Skeletal muscle tissue (tissue), 4 donors: ENCODE measurements around the gene STAG1. TPM values are rescaled to one million over a fixed set of nuclear protein-coding genes. Genes with fewer than 3 reads are reported as not detected.
"Not testable (repeated sequence)": the region's sequence is repeated elsewhere in the genome, so short reads cannot be mapped to it uniquely, and the experiment has no call there.

Experiments
- H3K27ac ChIP-seq: one replicate; pipeline ENCODE4 v1.7.0; 2013; ENCODE audit warnings: mild to moderate bottlenecking, low read depth, low read length, inconsistent platforms
- H3K27me3 ChIP-seq, 3 donors: one replicate each; pipeline ENCODE4 v1.7.0; 2013; ENCODE audit warnings: low read length in 3 of 3; ENCODE audit not compliant: control insufficient read depth in 3 of 3, insufficient read depth in 3 of 3
- H3K36me3 ChIP-seq, 3 donors: one replicate each; pipeline ENCODE4 v1.7.0; 2013; ENCODE audit warnings: low read length in 3 of 3; ENCODE audit not compliant: control insufficient read depth in 3 of 3, insufficient read depth in 3 of 3
- H3K4me1 ChIP-seq, 3 donors: one replicate each; pipeline ENCODE4 v1.7.0; 2013; ENCODE audit warnings: low read length in 3 of 3, mild to moderate bottlenecking in 3 of 3; ENCODE audit not compliant: control insufficient read depth in 3 of 3, insufficient read depth in 3 of 3
- H3K4me3 ChIP-seq, 3 donors: one replicate each; pipeline ENCODE4 v1.7.0; 2013; ENCODE audit warnings: low read length in 3 of 3
- H3K9ac ChIP-seq, 3 donors: one replicate each; pipeline ENCODE4 v1.7.0; 2013; ENCODE audit warnings: low read length in 3 of 3, mild to moderate bottlenecking in 3 of 3, moderate library complexity in 2 of 3, low read depth in 1 of 3
- H3K9me3 ChIP-seq, 3 donors: one replicate each; pipeline ENCODE4 v1.7.0; 2013; ENCODE audit warnings: low read length in 3 of 3; ENCODE audit not compliant: control insufficient read depth in 3 of 3
- total RNA-seq: library from RNA; depleted of rRNA; stranded (reverse); fragments of >200 nt; gene quantifications from one replicate; pipeline ENCODE4 v1.2.3, GENCODE V29; 2014
- donor health status: Osteomylitis.

STAG1 gene
- total RNA-seq, 1 donor from 2014 or later, result 68.4 TPM

- not testable (repeated sequence) for H3K9me3 ChIP-seq, H3K27me3 ChIP-seq, H3K36me3 ChIP-seq, H3K9ac ChIP-seq, H3K4me3 ChIP-seq
- Histone ChIP-seq H3K27ac (peak overlapping the region; percentile 23), H3K4me1 (peaks cover 21 to 34% (median 25%) of the 10 kb centered on the region in 3 donors)
These were observed 2.6 kb downstream of the STAG1 start for GRCh38 chr3:136749602-136750001.

GRCh38 chr3:136749091-136749490 lies 3.1 kb downstream of the STAG1 start:
- Histone ChIP-seq H3K9me3 (no peaks in the 10 kb centered on the region), H3K27ac (peak overlapping the region; percentile 23), H3K36me3 (no peaks in the 10 kb centered on the region), H3K4me3 (no peak overlapping the region), H3K4me1 (peaks cover 21 to 34% (median 25%) of the 10 kb centered on the region in 3 donors), H3K9ac (no peak overlapping the region), H3K27me3 (no peaks in the 10 kb centered on the region)

DNA sequence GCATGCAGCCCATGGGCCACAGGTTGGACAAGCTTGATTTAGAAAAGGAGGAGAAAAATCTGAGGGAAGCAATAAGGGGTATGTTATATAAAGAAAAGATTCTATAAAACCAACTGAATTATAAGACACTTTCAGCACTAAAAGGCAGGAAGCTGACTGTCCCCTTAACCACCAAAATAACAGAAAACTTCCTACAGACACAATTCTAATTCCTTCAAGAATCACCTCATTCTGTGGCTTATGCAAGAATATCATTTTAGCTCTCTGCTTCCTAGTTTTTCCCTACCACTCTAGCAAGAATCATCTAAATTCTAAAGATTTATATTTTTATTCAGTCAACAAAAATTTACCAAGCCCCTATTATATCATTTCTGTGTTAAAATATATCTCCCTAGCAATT lies 6.3 kb downstream of the STAG1 start:
- Histone ChIP-seq H3K27ac (no peak overlapping the region), H3K4me3 (no peak overlapping the region), H3K4me1 (peaks cover 13 to 23% (median 17%) of the 10 kb centered on the region in 3 donors), H3K9me3 (no peaks in the 10 kb centered on the region), H3K36me3 (no peaks in the 10 kb centered on the region), H3K9ac (no peak overlapping the region), H3K27me3 (no peaks in the 10 kb centered on the region)

GRCh38 chr3:136741063-136741462 lies 11.1 kb downstream of the STAG1 start:
- Histone ChIP-seq H3K9me3 (no peaks in the 10 kb centered on the region), H3K4me1 (peaks cover 0 to 6% (median 0%) of the 10 kb centered on the region in 3 donors), H3K27me3 (no peaks in the 10 kb centered on the region), H3K27ac (no peak overlapping the region), H3K36me3 (no peaks in the 10 kb centered on the region), H3K4me3 (no peak overlapping the region), H3K9ac (no peak overlapping the region)

DNA sequence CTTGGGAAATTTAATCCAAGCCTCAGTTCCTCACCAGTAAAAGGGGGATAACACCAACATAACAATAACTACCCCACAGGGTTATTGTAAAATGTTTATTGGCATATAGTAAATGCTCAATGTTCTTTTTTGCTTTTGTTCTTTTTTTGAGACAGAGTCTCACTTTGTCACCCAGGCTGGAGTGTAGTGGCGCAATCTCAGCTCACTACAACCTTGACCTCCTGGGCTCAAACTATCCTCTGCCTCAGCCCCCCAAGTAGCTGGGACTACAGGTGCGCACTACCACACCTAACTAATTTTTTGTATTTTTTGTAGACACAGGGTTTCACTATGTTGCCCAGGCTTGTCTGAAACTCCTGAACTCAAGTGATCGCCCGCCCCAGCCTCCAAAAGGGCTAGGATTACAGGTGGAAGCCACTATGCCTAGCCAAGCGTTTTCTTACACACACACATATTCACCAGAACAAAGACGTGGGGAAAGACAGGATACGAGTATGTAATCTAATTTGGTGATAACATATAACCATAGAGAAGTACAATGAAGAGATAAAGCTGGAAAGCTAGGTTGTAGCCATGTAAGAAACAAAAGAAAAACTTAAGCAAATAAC lies 11.7 kb downstream of the STAG1 start:
- Histone ChIP-seq H3K4me3 (no peak overlapping the region), H3K9ac (no peak overlapping the region), H3K27me3 (no peaks in the 10 kb centered on the region), H3K9me3 (no peaks in the 10 kb centered on the region), H3K27ac (no peak overlapping the region), H3K4me1 (peaks cover 0 to 5% (median 0%) of the 10 kb centered on the region in 3 donors), H3K36me3 (no peaks in the 10 kb centered on the region)

- not testable (repeated sequence) for H3K36me3 ChIP-seq, H3K9me3 ChIP-seq, H3K9ac ChIP-seq, H3K4me1 ChIP-seq, H3K27me3 ChIP-seq, H3K27ac ChIP-seq, H3K4me3 ChIP-seq
These were observed 15.2 kb downstream of the STAG1 start for GRCh38 chr3:136736950-136737349.

- Histone ChIP-seq H3K27ac (no peak overlapping the region), H3K36me3 (no peaks in the 10 kb centered on the region), H3K9ac (no peak overlapping the region), H3K27me3 (no peaks in the 10 kb centered on the region), H3K4me3 (no peak overlapping the region), H3K4me1 (peaks cover 6 to 11% (median 11%) of the 10 kb centered on the region in 3 donors), H3K9me3 (no peaks in the 10 kb centered on the region)
These were observed 17.1 kb downstream of the STAG1 start for GRCh38 chr3:136735103-136735502.

DNA sequence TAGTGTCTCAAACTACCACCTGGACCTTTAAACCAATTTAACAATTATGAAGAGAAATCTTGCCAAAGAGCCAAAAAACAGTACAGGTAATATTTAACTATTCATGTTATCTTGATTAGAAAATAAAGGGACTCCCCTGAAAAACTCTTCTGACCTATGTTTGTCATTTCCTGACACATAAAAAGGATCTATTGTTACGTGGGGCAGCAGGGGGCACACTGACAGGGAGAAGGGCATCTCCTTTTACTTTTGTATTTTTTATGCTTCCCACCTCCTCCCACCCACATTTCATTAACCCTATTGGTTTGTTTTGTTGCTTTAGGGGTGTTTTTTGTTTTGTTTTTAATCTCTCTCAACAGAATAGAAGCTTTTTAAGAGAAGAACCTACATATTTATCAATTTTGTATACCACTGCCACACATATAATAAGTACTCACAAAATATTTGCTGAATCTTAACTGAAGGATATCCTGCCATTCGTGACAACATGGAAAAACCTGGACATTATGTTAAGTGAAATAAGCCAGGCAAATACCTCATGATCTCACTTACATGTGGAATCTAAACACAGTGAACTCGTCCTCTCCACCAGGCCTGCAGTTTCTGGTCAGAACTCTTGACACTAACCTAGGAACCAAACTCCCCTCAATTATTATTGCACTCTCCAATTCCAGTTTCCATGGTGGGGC lies 17.7 kb downstream of the STAG1 start:
- Histone ChIP-seq H3K9ac (no peak overlapping the region), H3K27ac (no peak overlapping the region), H3K4me1 (peaks cover 6 to 11% (median 11%) of the 10 kb centered on the region in 3 donors)

GRCh38 chr3:136733317-136733833 lies 18.8 kb downstream of the STAG1 start:
- H3K9ac ChIP-seq, result no peak overlapping the region
- H3K9me3 ChIP-seq, result no peaks in the 10 kb centered on the region
- no peaks in the 10 kb centered on the region for H3K36me3 ChIP-seq
- no peaks in the 10 kb centered on the region for H3K27me3 ChIP-seq
- H3K4me3 ChIP-seq, result no peak overlapping the region
- peaks cover 10 to 17% (median 14%) of the 10 kb centered on the region in 3 donors for H3K4me1 ChIP-seq
- no peak overlapping the region for H3K27ac ChIP-seq

More for the DNA sequence above, 17.7 kb downstream of the STAG1 start:
- H3K9me3 ChIP-seq, result no peaks in the 10 kb centered on the region
- no peaks in the 10 kb centered on the region for H3K27me3 ChIP-seq
- H3K4me3 ChIP-seq, result no peak overlapping the region
- no peaks in the 10 kb centered on the region for H3K36me3 ChIP-seq

- Histone ChIP-seq H3K4me1 (peaks cover 10 to 17% (median 14%) of the 10 kb centered on the region in 3 donors), H3K27me3 (no peaks in the 10 kb centered on the region), H3K36me3 (no peaks in the 10 kb centered on the region), H3K9me3 (no peaks in the 10 kb centered on the region), H3K4me3 (no peak overlapping the region), H3K9ac (no peak overlapping the region), H3K27ac (no peak overlapping the region)
These were observed 20.8 kb downstream of the STAG1 start for GRCh38 chr3:136731274-136731884.
